PFSK-1 (cell line): Measurements from ENCODE around the gene PREX1.

Experiments
- FOXP2 ChIP-seq: optimal IDR thresholded peaks from 2 replicates; pipeline ENCODE3; 2011; ENCODE audit warnings: borderline replicate concordance, control low read depth, inconsistent platforms; ENCODE audit not compliant: insufficient read depth; ENCODE audit errors: extremely low read length, extremely low read depth
- POLR2AphosphoS5 ChIP-seq: IDR thresholded peaks from 2 replicates; pipeline ENCODE4 v1.6.1; 2012; ENCODE audit warnings: low read depth, mild to moderate bottlenecking, control low read depth, low read length, moderate library complexity
- REST ChIP-seq, 2 experiments: IDR thresholded peaks; 2 replicates each; pipeline versions ENCODE4 v1.6.1 to v1.8.0; 2011 to 2012; ENCODE audit warnings: low read depth in 2 of 2, low read length in 2 of 2, control low read depth in 1 of 2, inconsistent platforms in 1 of 2, mild to moderate bottlenecking in 1 of 2, moderate library complexity in 1 of 2; ENCODE audit not compliant: insufficient read depth in 1 of 2
- SIN3A ChIP-seq: IDR thresholded peaks from 2 replicates; pipeline ENCODE4 v1.6.1; 2012; ENCODE audit warnings: mild to moderate bottlenecking, low read length, moderate library complexity, borderline replicate concordance; ENCODE audit not compliant: insufficient read depth
- TAF1 ChIP-seq: IDR thresholded peaks from 2 replicates; pipeline ENCODE4 v1.6.1; 2012; ENCODE audit warnings: low read length, control low read depth, borderline replicate concordance; ENCODE audit not compliant: insufficient read depth

PREX1 gene

DNA sequence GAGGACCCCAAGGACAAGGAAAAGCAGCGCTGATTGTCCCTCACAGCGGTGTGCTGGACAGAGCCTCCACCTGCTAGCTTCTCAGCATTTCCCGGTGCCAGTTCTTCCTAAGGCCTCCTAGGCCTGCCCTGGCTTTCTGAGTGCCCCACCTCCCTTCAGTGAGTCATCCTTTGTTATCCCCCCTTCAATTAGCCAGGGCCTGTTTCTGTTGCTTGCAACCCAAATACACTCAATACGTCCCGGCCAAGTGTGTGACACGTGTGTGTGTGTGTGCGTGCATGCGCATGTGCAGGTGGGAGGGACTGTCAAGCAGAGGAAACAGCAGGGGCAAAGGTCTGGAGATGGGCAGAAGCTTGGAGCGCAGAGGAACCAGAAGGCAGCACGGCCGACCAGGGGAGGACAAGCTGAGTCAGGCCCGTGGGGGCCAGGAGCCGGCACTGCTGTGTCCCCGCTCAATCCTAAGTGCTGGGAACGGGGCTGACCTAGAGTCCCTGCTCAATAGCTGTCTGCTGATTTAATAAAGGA is 159.8 kb downstream of the PREX1 start:
- TF ChIP-seq REST (IDR thresholded peaks at IDR 0.05; ENCODE audit: insufficient read depth in 1 of 2, low read depth in 2 of 2, low read length in 2 of 2): peak; percentile 69 to 83
- no peak for TF ChIP-seq POLR2AphosphoS5
- no peak for TF ChIP-seq TAF1
- TF ChIP-seq SIN3A: 0 out of 2 replicates have a peak, but pooled peaks have one; percentile 41
- TF ChIP-seq FOXP2: no peak

GRCh38 chr20:48667481-48667880 is 160.3 kb downstream of the PREX1 start:
- TF ChIP-seq TAF1 (no peak), SIN3A (no peak)

DNA sequence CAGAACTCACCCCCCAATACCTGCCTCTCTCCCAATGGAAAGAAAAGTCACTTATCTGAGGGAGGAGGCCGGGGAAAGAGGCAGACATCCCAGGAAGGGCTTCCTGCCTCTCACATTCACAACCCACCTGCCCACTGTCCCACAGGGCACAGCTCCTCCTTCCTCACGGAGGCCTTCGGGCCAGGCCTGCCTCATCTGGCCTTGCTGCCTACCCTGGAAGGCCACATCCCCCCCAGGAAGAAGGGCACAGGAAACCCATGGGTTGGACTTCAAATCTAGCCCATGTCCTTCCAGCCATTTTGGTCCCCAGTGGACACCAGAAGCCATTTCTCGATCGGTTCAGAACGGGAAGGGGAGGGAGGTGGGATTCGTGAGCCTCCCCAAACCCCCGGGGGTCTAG is 162.0 kb downstream of the PREX1 start:
- TF ChIP-seq POLR2AphosphoS5 (no peak), FOXP2 (no peak), REST (IDR thresholded peaks at IDR 0.05; ENCODE audit: insufficient read depth in 1 of 2, low read depth in 2 of 2, low read length in 2 of 2) (no peak), TAF1 (no peak), SIN3A (no peak)

DNA sequence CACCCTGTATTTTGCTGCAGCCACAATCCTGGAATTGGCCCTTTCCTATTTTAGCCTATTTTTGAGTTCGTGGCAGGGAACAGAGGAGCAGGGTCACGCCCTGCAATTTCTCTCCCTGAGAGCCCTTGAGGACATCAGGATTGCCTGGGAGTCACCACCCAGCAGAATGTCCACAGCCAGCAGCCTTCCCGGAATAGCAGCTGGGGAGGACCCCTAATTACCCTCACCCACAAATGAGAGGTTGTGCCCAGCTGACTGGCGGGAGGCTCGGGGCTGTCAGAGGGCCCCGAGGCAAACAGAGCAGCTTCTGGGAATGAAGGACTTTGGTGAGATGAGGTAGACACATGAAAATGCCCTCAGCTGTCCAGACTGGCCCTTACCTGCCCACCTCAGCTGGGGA is 165.1 kb downstream of the PREX1 start:
- TF ChIP-seq TAF1 (no peak), SIN3A (no peak), FOXP2 (no peak), REST (IDR thresholded peaks at IDR 0.05; ENCODE audit: insufficient read depth in 1 of 2, low read depth in 2 of 2, low read length in 2 of 2) (no peak), POLR2AphosphoS5 (no peak)

- TF ChIP-seq REST (IDR thresholded peaks at IDR 0.05; ENCODE audit: insufficient read depth in 1 of 2, low read depth in 2 of 2, low read length in 2 of 2) (no peak), SIN3A (no peak), POLR2AphosphoS5 (no peak), TAF1 (no peak), FOXP2 (no peak)
These were observed 166.0 kb downstream of the PREX1 start for GRCh38 chr20:48661575-48662455.
